Sigmoid colon (tissue), 4 donors: ENCODE measurements around the gene PMVK.

Experiments used
- POLR2A ChIP-seq, 2 donors: fragments of 450-650 bp; IDR thresholded peaks; one replicate each; pipeline ENCODE4 v1.6.1; 2016; ENCODE audit warnings: antibody characterized with exemption in 2 of 2, mild to moderate bottlenecking in 2 of 2, moderate library complexity in 2 of 2
- POLR2AphosphoS5 ChIP-seq, 4 donors: sonication (generic); formaldehyde crosslinking; IDR thresholded peaks; one replicate each; pipeline ENCODE4 v1.6.1; 2017; ENCODE audit warnings: antibody characterized with exemption in 4 of 4
- TF ChIP-seq, protein P1 (sequence below), 4 experiments: fragments of 450-650 bp in 3 of 4; fragments of 200-600 bp in 1 of 4; IDR thresholded peaks; one replicate each; pipeline ENCODE4 v1.5.1; 2016 to 2019; ENCODE audit warnings: antibody characterized with exemption in 4 of 4, mild to moderate bottlenecking in 3 of 4, moderate library complexity in 2 of 4

DNA sequence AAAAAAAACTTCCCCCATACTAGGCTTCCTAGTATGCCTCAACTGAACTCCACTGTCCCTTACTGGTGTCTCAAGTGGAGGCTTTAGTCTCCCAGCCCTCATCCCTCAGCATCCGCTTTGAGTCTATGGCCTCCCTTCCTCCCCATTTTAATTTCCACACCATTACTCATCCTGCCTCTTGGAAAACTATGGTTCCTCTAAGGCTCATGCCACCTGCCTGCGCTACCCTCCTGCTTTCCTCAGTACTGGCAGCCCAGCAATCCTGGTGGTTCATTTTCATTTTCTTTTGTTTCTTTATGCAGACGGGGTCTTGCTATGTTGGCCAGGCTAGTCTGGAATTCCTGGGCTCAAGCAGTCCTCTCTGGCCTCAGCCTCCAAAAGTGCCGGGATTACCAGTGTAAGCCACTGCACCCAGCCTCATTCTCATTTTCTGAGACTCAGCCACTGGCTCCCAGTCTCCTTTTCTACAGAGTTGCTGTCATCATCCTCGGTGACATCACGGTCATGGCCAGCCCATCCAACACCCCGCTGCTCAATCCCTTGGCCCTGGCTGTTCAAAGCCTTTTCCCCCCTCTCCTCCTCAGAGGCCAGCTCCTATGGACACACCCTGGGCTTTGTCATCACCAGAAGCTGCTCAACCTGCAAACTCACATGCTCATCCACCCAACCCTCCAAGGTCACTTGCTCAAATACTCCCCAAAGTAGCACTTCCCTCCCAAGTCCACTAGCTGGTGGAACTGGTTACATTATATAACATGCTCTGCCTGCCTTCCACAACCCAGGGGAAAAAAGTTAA is 2.3 kb upstream of the PMVK start:
- no peak for TF ChIP-seq POLR2A (IDR thresholded peaks at IDR 0.05)
- TF ChIP-seq, protein P1, sequence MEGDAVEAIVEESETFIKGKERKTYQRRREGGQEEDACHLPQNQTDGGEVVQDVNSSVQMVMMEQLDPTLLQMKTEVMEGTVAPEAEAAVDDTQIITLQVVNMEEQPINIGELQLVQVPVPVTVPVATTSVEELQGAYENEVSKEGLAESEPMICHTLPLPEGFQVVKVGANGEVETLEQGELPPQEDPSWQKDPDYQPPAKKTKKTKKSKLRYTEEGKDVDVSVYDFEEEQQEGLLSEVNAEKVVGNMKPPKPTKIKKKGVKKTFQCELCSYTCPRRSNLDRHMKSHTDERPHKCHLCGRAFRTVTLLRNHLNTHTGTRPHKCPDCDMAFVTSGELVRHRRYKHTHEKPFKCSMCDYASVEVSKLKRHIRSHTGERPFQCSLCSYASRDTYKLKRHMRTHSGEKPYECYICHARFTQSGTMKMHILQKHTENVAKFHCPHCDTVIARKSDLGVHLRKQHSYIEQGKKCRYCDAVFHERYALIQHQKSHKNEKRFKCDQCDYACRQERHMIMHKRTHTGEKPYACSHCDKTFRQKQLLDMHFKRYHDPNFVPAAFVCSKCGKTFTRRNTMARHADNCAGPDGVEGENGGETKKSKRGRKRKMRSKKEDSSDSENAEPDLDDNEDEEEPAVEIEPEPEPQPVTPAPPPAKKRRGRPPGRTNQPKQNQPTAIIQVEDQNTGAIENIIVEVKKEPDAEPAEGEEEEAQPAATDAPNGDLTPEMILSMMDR (IDR thresholded peaks at IDR 0.05) = no peak
- no peak for TF ChIP-seq POLR2AphosphoS5 (IDR thresholded peaks at IDR 0.05)
